Activated CD8-positive, alpha-beta T cell treated with anti-CD3 and anti-CD28 coated beads for 36 hours (primary cell): ENCODE results near the gene CLIC1. TPM values are rescaled to one million over a fixed set of nuclear protein-coding genes. Genes with fewer than 3 reads are reported as not detected.
A peak's percentile ranks its signal among the peaks of the same experiment; 100 is the strongest.

Experiments used
- ATAC-seq: fragments of 200-7000 bp; cut with Tn5 transposase; one replicate; pipeline ENCODE4 v1.10.0; 2021; ENCODE audit warnings: mild to moderate bottlenecking, moderate library complexity
- CTCF ChIA-PET: fragments of 350-600 bp; sonication (Branson Sonifier 250); formaldehyde crosslinking; loops from one replicate; lab custom pipeline; 2021; ENCODE audit warnings: antibody characterized with exemption; lab: Charles Lee
- POLR2A ChIA-PET: fragments of 350-600 bp; sonication (Branson Sonifier 250); formaldehyde crosslinking; loops from one replicate; lab custom pipeline; 2021; ENCODE audit warnings: antibody characterized with exemption; lab: Charles Lee
- DNase-seq: peaks from one replicate; pipeline ENCODE4 v3.0.0-alpha.2; 2020
- H3K27ac Mint-ChIP-seq: one replicate; pipeline ENCODE4 v1.8.0; 2021; ENCODE audit warnings: mild to moderate bottlenecking, mixed read lengths
- H3K27me3 Mint-ChIP-seq: one replicate; pipeline ENCODE4 v1.8.0; 2021; ENCODE audit warnings: mixed read lengths
- H3K36me3 Mint-ChIP-seq: one replicate; pipeline ENCODE4 v1.8.0; 2021; ENCODE audit warnings: low read depth, mixed read lengths
- H3K4me1 Mint-ChIP-seq: one replicate; pipeline ENCODE4 v1.8.0; 2021; ENCODE audit warnings: low read depth, mixed read lengths
- H3K4me3 Mint-ChIP-seq: one replicate; pipeline ENCODE4 v1.8.0; 2021; ENCODE audit warnings: mild to moderate bottlenecking, moderate library complexity, mixed read lengths
- H3K9me3 Mint-ChIP-seq: one replicate; pipeline ENCODE4 v1.8.0; 2021; ENCODE audit warnings: mixed read lengths
- intact Hi-C: fragments of 100-400 bp; cut with micrococcal nuclease; formaldehyde crosslinking; loops from one replicate; pipeline ENCODE4 v1.10.0; 2022
- total RNA-seq, 2 experiments: library from RNA; stranded (reverse); gene quantifications; one replicate each; pipeline ENCODE4 v1.2.3, GENCODE V29; 2021
- TF ChIP-seq, protein P1 (sequence below): fragments of 200-600 bp; IDR thresholded peaks from one replicate; pipeline ENCODE4 v1.8.0; 2022; ENCODE audit warnings: antibody characterized with exemption, mild to moderate bottlenecking

Gene CLIC1
- 100 to 1,000 TPM; 334 to 346 TPM for total RNA-seq

GRCh38 chr6:31736021-31736767, at the start of gene CLIC1:
TSS of gene CLIC1 (minus strand) at chr6:31736530. CDS start at chr6:31736300, 230 bp downstream.
- ATAC-seq: peak; percentile 47
- peaks cover 54% of the 10 kb centered on the region for H3K4me1 Mint-ChIP-seq
- intact Hi-C loops: loop anchor here (5.0 to 10.0 kb wide), 2 partner anchors 96 to 191 kb away; partner anchors contain the start of genes ATP6V1G2, DDX39B and NFKBIL1
- no peaks in the 10 kb centered on the region for H3K9me3 Mint-ChIP-seq
- CTCF ChIA-PET: interaction anchor here (0.7 to 9.9 kb wide), 12 partner anchors 8 to 96 kb away, joined by 3 to 59 read pairs (median 4); partner anchors contain the start of genes DDAH2 and HSPA1B
- peak within 1 kb of the TSS; percentile 97 for H3K4me3 Mint-ChIP-seq
- TF ChIP-seq, protein P1, sequence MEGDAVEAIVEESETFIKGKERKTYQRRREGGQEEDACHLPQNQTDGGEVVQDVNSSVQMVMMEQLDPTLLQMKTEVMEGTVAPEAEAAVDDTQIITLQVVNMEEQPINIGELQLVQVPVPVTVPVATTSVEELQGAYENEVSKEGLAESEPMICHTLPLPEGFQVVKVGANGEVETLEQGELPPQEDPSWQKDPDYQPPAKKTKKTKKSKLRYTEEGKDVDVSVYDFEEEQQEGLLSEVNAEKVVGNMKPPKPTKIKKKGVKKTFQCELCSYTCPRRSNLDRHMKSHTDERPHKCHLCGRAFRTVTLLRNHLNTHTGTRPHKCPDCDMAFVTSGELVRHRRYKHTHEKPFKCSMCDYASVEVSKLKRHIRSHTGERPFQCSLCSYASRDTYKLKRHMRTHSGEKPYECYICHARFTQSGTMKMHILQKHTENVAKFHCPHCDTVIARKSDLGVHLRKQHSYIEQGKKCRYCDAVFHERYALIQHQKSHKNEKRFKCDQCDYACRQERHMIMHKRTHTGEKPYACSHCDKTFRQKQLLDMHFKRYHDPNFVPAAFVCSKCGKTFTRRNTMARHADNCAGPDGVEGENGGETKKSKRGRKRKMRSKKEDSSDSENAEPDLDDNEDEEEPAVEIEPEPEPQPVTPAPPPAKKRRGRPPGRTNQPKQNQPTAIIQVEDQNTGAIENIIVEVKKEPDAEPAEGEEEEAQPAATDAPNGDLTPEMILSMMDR: no peak
- peak; percentile 88 for DNase-seq
- H3K27ac Mint-ChIP-seq: peak within 1 kb of the TSS; percentile 93
- POLR2A ChIA-PET: interaction anchor here (0.8 to 6.0 kb wide), 11 partner anchors 9 to 98 kb away, joined by 3 to 24 read pairs (median 5); partner anchors contain the start of genes BAG6, GPANK1 and VARS1
- H3K27me3 Mint-ChIP-seq: no peaks in the 10 kb centered on the region
- peaks cover 54% of the 10 kb centered on the region for H3K36me3 Mint-ChIP-seq

GRCh38 chr6:31785475-31785874, 49.1 kb upstream of the CLIC1 start:
- no peak for DNase-seq
- ChIA-PET POLR2A (interaction anchor here (1.1 to 1.7 kb wide), 2 partner anchors 10 to 44 kb away, joined by 3 to 7 read pairs; partner anchors contain the start of gene VARS1), CTCF (interaction anchor here (1.3 to 3.2 kb wide), 3 partner anchors 10 to 16 kb away, joined by 8 to 16 read pairs (median 11); partner anchors contain the start of gene VARS1)
- Mint-ChIP-seq H3K9me3 (no peaks in the 10 kb centered on the region), H3K4me3 (no peak overlapping the region), H3K36me3 (peaks cover 43% of the 10 kb centered on the region), H3K27me3 (no peaks in the 10 kb centered on the region), H3K4me1 (peaks cover 2% of the 10 kb centered on the region), H3K27ac (no peak overlapping the region)
- intact Hi-C loops: no loop called here
- TF ChIP-seq, protein P1: no peak
- no peak for ATAC-seq

DNA sequence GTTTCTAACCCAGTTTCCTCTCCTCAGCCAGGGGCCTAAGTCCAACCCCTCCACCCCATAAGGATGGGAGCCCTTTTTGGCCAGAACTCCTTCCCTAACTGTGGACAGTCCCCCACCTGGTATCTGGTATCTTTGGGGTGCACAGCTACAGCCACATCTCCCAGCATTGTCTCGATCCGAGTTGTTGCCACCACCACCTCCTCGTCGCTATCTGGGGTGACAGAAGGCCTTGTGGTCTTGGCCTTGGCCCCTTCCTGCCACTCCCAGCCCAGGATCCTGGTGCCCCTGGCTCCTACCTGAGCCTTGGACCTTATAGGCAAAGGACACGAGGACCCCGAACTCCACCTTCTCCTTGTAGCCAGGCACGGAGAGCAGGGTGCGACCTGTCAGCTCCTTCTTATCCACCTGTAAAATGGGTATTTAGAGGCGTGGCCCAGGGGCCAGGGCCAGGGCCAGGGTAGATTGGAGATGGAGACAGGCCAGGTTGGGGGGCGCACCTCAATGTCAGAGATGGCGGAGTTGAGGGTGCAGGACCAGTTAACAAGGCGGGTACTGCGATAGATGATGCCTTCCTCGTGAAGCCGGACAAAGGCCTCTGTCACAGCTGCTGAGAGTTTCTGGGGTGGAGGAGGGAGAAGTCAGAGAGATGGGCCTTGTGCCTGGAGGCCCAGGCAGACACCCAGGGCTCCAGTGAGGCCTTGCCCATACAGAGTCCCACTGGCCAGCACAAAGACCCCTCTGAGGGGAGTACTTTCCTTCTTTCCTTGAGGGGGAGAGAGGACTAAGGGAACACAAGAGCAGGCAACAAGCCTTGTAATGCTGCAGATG, 48.0 kb upstream of the CLIC1 start:
- CTCF ChIA-PET: interaction anchor here (2.5 to 3.2 kb wide), 2 partner anchors 11 to 15 kb away, joined by 11 to 16 read pairs; partner anchors contain the start of gene VARS1
- Mint-ChIP-seq H3K9me3 (no peaks in the 10 kb centered on the region), H3K27me3 (no peaks in the 10 kb centered on the region), H3K4me3 (no peak overlapping the region), H3K36me3 (peaks cover 40% of the 10 kb centered on the region), H3K27ac (no peak overlapping the region), H3K4me1 (no peaks in the 10 kb centered on the region)
- DNase-seq (no peak), ATAC-seq (no peak)
- intact Hi-C loops: no loop called here
- TF ChIP-seq, protein P1: no peak
- POLR2A ChIA-PET: interaction anchor here (0.8 to 1.7 kb wide), 3 partner anchors 11 to 25 kb away, joined by 3 to 7 read pairs (median 5); partner anchors contain the start of gene VARS1

DNA sequence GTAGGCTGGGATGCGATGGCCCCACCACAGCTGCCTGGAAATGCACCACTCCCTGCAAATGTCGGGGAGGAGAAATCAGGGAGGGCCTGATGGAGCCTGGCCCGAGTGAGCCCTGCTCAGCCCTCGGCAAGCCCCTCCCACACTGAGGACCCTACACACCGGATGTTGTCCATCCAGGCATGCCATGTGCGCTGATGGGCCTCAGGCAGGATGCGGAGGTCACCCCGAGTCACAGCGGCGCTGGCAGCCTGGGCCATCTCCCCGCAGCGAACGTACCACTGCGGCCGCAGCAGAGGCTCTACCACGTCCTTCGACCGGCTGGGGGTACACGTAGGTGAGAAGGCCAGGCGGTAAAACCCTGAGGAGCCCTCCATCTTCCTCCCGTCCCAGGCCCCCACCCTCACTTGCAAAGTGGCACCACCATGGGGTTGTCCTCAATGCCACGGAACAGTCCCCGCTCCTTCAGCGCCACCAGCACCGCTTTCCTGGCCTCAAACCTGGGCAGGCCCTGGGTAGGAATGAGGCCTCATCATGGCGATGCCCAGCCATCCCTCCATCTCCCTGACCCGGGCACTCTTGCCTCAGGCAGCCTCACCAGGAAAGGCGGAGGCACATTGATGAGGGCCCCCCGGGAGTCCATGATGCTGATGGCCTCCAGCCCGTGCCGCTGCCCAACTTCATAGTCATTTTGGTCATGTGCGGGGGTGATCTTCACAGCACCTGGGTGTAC, 46.0 kb upstream of the CLIC1 start:
- Mint-ChIP-seq H3K4me1 (peaks cover 7% of the 10 kb centered on the region), H3K27ac (no peak overlapping the region), H3K4me3 (no peak overlapping the region), H3K9me3 (no peaks in the 10 kb centered on the region), H3K27me3 (no peaks in the 10 kb centered on the region), H3K36me3 (peaks cover 50% of the 10 kb centered on the region)
- TF ChIP-seq, protein P1: no peak
- ATAC-seq (no peak), DNase-seq (no peak)
- POLR2A ChIA-PET: no interaction called here
- CTCF ChIA-PET: interaction anchor here (3.2 to 5.5 kb wide), 2 partner anchors 8 to 13 kb away, joined by 11 to 34 read pairs; partner anchors contain the start of gene VARS1
- intact Hi-C loops: no loop called here
